ENCODE measurements around the gene NR2E1. TPM values are rescaled to one million over a fixed set of nuclear protein-coding genes. Genes with fewer than 3 reads are reported as not detected.

NR2E1 gene
- total RNA-seq, 1 donor from 2014 or later = not detected

DNA sequence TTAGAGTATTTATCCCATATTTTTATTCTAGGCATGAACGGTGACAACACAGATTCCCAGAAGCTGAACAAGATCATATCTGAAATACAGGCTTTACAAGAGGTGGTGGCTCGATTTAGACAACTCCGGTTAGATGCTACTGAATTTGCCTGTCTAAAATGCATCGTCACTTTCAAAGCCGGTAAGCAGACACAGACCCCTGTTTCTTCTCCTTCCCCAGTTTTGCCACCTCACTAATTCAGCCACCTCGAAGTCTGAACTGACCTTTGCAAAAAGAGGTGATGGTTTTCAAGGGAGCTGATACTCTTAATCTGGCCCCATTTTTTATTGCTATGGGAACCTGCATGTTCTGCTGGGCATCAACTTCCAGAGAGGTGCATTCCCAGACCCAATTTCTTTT, 15.0 kb downstream of the NR2E1 start:
- H3K4me1 Mint-ChIP-seq (ENCODE audit: low read depth) = peaks cover 4% of the 10 kb centered on the region
- H3K4me3 Mint-ChIP-seq (ENCODE audit: low read depth) = no peak overlapping the region
- intact Hi-C loops (cut with micrococcal nuclease) = no loop called here
- no peaks in the 10 kb centered on the region for H3K36me3 Mint-ChIP-seq (ENCODE audit: low read depth)
- H3K27ac Mint-ChIP-seq = no peak overlapping the region
- H3K27me3 Mint-ChIP-seq (ENCODE audit: low read depth) = peaks cover 58% of the 10 kb centered on the region
- DNase-seq (ENCODE audit: low spot score) = no peak
- H3K9me3 Mint-ChIP-seq = no peaks in the 10 kb centered on the region

DNA sequence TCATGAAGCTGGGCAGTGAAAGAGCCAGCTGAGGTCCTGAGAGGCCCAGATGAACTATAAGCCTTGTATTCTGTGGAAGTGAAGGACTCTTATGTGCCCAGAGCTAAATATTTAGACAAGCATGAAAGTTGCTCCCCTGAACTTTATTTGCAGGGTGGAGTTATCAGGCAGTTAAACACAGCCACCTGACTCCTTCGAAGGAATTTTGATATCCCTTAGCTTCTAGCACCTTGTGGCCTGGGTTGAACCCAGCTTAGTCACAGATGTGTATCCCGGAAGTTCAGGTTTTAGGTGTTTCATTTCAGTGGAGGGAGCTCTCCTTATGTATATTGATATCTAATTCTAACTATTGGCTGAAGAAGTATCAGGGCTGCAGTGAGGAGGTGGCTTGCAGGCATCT, 20.4 kb downstream of the NR2E1 start:
- Mint-ChIP-seq H3K36me3 (ENCODE audit: low read depth) (no peaks in the 10 kb centered on the region), H3K27ac (no peak overlapping the region), H3K27me3 (ENCODE audit: low read depth) (peaks cover 45% of the 10 kb centered on the region), H3K9me3 (no peaks in the 10 kb centered on the region), H3K4me1 (ENCODE audit: low read depth) (no peaks in the 10 kb centered on the region), H3K4me3 (ENCODE audit: low read depth) (no peak overlapping the region)
- intact Hi-C loops (cut with micrococcal nuclease) = no loop called here
- no peak for DNase-seq (ENCODE audit: low spot score)

DNA sequence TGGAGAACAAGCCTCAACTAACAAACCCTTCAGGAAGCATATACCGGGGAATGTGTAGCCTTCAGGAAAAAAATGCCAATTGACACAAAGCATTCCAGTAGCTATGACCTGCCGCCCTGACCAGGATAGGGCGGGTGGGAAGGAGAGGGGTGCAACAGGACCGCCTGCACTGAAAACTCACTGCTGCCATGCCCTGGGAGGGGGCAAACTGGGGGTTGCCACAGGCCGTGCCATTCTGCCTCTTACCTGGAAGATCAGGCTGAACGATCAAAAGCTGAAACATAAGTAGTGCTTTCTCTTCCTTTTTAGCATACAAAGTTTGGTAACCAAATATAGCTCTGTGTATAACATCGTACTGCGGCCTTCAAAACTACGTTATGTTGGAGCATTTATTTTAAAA, 21.7 kb downstream of the NR2E1 start:
- no peaks in the 10 kb centered on the region for H3K4me1 Mint-ChIP-seq (ENCODE audit: low read depth)
- no peaks in the 10 kb centered on the region for H3K36me3 Mint-ChIP-seq (ENCODE audit: low read depth)
- no peak overlapping the region for H3K4me3 Mint-ChIP-seq (ENCODE audit: low read depth)
- H3K27me3 Mint-ChIP-seq (ENCODE audit: low read depth) = peaks cover 44% of the 10 kb centered on the region
- no peak for DNase-seq (ENCODE audit: low spot score)
- intact Hi-C loops (cut with micrococcal nuclease) = no loop called here
- H3K27ac Mint-ChIP-seq = no peak overlapping the region
- H3K9me3 Mint-ChIP-seq = no peaks in the 10 kb centered on the region

DNA sequence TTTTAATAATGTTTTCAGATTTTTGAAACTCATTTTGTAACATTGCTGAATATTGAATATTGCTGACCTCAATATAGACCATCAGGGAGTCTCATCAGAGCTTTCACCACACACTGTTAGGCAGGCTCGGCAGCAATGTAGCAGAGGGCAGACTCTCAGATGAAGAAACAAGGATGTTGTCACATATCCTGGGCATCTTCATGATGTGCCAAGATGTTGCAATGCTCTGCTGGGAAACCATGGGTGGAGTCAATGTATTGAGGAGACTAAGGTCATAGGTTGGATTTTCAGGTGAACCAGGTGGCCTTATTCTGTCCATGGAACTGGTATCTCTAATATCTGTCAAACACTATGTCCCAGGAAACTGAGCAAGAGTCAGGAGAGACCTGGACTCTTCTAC, 27.3 kb downstream of the NR2E1 start:
- Mint-ChIP-seq H3K27ac (no peak overlapping the region), H3K4me3 (ENCODE audit: low read depth) (no peak overlapping the region), H3K9me3 (no peaks in the 10 kb centered on the region), H3K27me3 (ENCODE audit: low read depth) (peaks cover 34% of the 10 kb centered on the region), H3K36me3 (ENCODE audit: low read depth) (no peaks in the 10 kb centered on the region), H3K4me1 (ENCODE audit: low read depth) (no peaks in the 10 kb centered on the region)
- intact Hi-C loops (cut with micrococcal nuclease) = no loop called here
- DNase-seq (ENCODE audit: low spot score) = no peak

DNA sequence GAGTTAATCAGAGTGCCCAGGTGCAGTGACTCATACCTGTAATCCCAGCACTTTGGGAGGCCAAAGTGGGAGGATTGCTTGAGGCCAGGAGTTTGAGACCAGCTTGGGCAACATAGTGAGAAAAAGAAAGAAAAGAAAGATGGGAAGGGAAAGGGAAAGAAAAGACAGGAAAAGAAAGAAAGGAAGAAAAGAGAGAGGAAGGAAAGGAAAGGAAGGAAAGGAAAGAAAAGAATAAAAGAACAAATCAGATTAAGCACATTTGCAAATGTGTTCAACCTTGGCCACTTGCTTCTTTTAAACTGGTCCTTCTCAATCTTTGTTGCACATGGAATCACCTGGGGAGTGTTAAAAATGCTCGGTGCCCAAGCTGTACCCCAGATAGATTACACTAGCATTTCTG, 28.0 kb downstream of the NR2E1 start:
- H3K36me3 Mint-ChIP-seq (ENCODE audit: low read depth) = no peaks in the 10 kb centered on the region
- H3K4me1 Mint-ChIP-seq (ENCODE audit: low read depth) = no peaks in the 10 kb centered on the region
- no peak overlapping the region for H3K4me3 Mint-ChIP-seq (ENCODE audit: low read depth)

DNA sequence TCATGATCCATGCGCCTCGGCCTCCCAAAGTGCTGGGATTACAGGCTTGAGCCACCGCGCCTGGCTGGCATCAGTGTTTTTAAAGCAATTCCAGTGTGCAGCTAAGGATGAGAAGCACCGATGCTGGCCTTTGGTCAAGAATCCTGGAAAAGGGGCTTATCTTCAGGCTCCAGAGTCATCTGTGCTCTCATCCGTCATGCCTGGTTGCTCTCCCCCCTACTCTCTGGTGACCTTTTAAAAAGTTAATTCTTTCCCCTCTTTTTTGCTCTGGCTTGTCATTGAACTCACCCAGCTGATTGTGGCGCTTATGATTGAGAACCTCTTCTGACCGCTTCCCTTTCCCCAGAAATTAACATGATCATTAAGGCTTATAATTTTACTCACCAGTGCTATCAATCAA, 28.7 kb downstream of the NR2E1 start:
- no peak for DNase-seq (ENCODE audit: low spot score)
- H3K27me3 Mint-ChIP-seq (ENCODE audit: low read depth) = peaks cover 24% of the 10 kb centered on the region
- no peaks in the 10 kb centered on the region for H3K36me3 Mint-ChIP-seq (ENCODE audit: low read depth)
- intact Hi-C loops (cut with micrococcal nuclease) = no loop called here
- no peak overlapping the region for H3K27ac Mint-ChIP-seq
- no peak overlapping the region for H3K4me3 Mint-ChIP-seq (ENCODE audit: low read depth)
- no peaks in the 10 kb centered on the region for H3K4me1 Mint-ChIP-seq (ENCODE audit: low read depth)
- no peaks in the 10 kb centered on the region for H3K9me3 Mint-ChIP-seq

More for the DNA sequence above, 28.0 kb downstream of the NR2E1 start:
- no peak for DNase-seq (ENCODE audit: low spot score)
- Mint-ChIP-seq H3K27ac (no peak overlapping the region), H3K9me3 (no peaks in the 10 kb centered on the region), H3K27me3 (ENCODE audit: low read depth) (peaks cover 30% of the 10 kb centered on the region)
- intact Hi-C loops (cut with micrococcal nuclease) = no loop called here

DNA sequence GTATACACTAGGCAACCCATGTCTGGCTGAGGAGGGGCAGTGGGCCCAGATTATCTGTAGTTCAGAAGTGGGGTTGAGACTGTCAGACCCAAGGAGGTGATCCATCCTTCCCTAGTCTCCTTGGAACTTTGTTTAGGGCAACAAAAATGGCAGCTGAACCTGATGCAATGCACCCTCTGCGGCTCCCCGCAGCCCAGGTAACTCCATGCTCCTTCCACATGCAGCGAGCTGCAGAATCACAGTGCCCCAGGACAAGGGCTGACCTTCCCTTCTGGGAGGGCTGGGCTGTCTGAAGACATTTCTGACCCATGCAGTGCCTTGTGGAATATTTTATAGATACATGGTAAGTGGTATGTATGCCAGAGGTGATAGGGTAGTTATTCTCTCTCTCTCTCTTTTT, 29.4 kb downstream of the NR2E1 start:
- Mint-ChIP-seq H3K27me3 (ENCODE audit: low read depth) (peaks cover 19% of the 10 kb centered on the region), H3K27ac (no peak overlapping the region), H3K36me3 (ENCODE audit: low read depth) (no peaks in the 10 kb centered on the region), H3K9me3 (no peaks in the 10 kb centered on the region), H3K4me3 (ENCODE audit: low read depth) (no peak overlapping the region), H3K4me1 (ENCODE audit: low read depth) (no peaks in the 10 kb centered on the region)
- intact Hi-C loops (cut with micrococcal nuclease) = no loop called here
- no peak for DNase-seq (ENCODE audit: low spot score)

DNA sequence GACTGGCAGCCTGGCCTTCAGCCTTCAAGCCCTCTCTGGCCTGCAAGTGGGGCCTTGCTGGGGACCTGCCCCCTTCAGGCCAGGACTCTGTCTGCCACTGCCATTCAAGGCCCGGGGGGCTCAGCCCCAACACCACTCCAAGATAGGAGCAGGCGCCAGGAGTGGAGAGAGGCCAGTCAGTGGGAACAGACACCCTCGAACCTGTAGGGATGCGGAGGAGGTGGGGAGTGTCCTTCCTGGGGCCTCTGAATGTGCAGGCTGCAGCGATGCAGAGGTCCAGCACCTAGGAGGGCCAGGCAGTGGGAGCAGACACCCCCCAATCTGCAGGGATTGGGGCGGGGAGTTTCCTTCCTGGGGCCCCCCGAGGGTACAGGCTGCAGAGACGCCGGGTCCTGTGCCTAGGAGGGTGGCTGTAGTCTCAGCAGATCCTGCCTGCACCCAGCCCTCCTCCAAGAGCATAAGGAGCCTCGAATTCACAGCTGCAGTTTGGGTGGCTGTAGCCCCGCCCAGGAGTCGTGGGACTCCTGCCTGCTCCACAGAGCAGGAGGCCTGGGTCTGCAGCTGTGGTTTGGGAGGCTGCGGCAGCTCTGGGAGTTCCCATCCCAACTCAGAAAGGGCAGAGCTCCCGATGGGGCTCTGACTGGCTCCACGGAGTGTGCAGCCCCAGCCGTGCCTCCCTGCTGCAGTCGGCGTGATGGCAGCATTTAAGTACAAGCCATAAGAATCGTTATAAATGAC, 33.1 kb downstream of the NR2E1 start:
- no peaks in the 10 kb centered on the region for H3K36me3 Mint-ChIP-seq (ENCODE audit: low read depth)
- H3K27me3 Mint-ChIP-seq (ENCODE audit: low read depth) = peaks cover 4% of the 10 kb centered on the region
- DNase-seq (ENCODE audit: low spot score) = no peak
- H3K9me3 Mint-ChIP-seq = no peaks in the 10 kb centered on the region
- H3K4me1 Mint-ChIP-seq (ENCODE audit: low read depth) = no peaks in the 10 kb centered on the region
- no peak overlapping the region for H3K27ac Mint-ChIP-seq
- intact Hi-C loops (cut with micrococcal nuclease) = no loop called here
- no peak overlapping the region for H3K4me3 Mint-ChIP-seq (ENCODE audit: low read depth)

DNA sequence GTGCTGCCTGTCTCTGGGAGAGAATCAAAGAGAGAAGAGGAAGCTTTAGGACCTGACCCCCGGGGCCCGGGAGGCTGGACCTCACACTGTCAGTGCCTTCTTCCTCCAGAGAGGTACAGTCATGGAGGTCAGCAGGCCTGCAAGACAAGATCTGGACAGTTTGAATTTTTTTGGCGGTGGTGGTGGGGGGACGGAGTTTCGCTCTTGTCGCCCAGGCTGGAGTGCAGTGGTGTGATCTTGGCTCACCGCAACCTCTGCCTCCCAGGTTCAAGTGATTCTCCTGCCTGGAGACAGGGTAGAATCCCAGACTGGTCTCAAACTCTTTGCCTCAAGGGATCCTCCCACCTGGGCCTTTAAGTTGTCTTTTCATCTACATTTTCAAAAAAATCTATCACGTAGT, 34.4 kb downstream of the NR2E1 start:
- Mint-ChIP-seq H3K9me3 (no peaks in the 10 kb centered on the region), H3K27ac (no peak overlapping the region), H3K27me3 (ENCODE audit: low read depth) (no peaks in the 10 kb centered on the region), H3K4me3 (ENCODE audit: low read depth) (no peak overlapping the region), H3K4me1 (ENCODE audit: low read depth) (no peaks in the 10 kb centered on the region), H3K36me3 (ENCODE audit: low read depth) (no peaks in the 10 kb centered on the region)
- no peak for DNase-seq (ENCODE audit: low spot score)
- intact Hi-C loops (cut with micrococcal nuclease) = no loop called here

DNA sequence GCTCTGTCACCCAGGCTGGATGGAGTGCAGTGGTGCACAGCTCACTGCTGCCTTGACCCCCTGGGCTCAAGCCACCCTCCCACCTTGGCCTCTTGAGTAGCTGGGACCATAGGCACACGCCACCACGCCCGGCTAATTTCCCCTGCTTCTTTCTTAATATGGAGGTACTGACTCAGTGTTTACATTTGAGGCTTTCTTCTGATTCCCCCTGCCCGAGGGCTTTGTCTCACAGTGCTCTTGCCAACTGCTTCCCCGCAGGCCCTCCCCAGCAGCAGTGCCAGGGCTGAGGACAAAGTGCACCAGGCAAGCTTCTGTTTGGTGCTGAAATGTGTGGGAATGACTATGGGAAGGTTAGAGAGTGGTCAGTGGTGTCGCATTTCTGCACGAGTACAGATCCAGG, 34.8 kb downstream of the NR2E1 start:
- Mint-ChIP-seq H3K9me3 (no peaks in the 10 kb centered on the region), H3K4me3 (ENCODE audit: low read depth) (no peak overlapping the region), H3K36me3 (ENCODE audit: low read depth) (no peaks in the 10 kb centered on the region), H3K27ac (no peak overlapping the region), H3K4me1 (ENCODE audit: low read depth) (no peaks in the 10 kb centered on the region), H3K27me3 (ENCODE audit: low read depth) (no peaks in the 10 kb centered on the region)
- DNase-seq (ENCODE audit: low spot score) = no peak
- intact Hi-C loops (cut with micrococcal nuclease) = no loop called here

DNA sequence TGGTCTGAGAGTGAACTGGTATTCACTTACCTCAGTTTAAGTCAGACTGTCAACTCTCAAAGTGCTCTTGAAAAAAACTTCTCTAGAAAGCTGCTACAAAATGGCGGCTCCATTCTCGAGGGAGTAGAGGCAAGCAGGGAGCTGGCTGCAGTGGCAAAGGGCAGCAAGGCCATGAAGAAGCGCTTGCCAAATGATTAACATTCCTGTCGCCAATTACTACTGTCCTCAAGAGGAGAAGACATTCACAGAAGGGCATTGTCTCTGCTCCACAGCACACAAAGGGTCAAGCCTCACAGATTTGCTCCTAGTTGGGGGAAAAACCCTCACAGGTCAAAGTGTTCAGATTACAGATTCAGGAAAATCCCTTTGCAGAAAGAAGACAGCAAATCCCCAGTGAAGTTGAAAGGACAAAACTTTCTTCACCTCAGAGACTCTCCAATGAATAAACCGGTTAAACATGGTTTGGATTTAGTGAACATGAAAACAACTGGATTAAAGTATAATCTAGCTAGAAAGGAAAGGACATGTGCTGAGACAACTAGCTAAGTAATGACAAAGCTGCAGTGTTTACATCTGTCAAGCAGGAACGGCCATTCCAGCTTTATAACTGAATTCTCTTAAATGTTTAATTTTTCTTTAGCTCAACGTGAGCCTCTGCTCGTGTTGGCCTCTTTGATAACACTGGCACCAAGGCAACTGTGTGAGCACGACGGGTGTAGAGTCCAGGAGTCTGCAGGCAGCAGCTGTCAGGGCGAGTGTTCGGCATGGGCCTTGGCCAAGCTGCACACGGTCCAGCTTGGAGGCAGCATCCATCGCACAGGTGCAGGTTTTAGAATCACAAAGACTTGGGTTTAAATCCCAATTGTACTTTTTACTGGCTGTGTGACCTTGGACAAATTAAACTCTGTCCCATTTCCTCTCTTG, 37.6 kb downstream of the NR2E1 start:
- H3K4me3 Mint-ChIP-seq (ENCODE audit: low read depth) = no peak overlapping the region
- intact Hi-C loops (cut with micrococcal nuclease) = no loop called here
- H3K9me3 Mint-ChIP-seq = no peaks in the 10 kb centered on the region
- no peak for DNase-seq (ENCODE audit: low spot score)
- H3K4me1 Mint-ChIP-seq (ENCODE audit: low read depth) = no peaks in the 10 kb centered on the region
- peaks cover 8% of the 10 kb centered on the region for H3K36me3 Mint-ChIP-seq (ENCODE audit: low read depth)
- no peaks in the 10 kb centered on the region for H3K27me3 Mint-ChIP-seq (ENCODE audit: low read depth)
- H3K27ac Mint-ChIP-seq = no peak overlapping the region

DNA sequence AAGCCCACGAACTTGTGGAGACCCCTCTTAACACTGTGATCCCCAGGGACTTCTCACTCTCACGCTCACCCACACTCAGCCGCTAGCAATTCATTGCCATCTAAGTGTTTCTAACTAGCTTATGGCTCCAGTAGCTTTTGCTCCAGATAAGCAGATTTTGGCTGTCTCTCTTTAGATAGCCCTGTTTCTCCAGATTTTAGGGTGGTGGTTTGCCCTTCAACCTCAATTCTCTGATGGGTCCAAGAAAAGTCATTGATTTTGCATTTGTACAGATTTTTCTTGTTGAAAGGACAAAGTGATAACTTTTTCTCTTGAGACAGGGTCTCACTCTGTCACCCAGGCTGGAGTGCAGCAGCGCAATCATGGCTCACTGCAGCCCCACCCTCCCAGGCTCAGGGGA, 41.2 kb downstream of the NR2E1 start:
- Mint-ChIP-seq H3K27me3 (ENCODE audit: low read depth) (no peaks in the 10 kb centered on the region), H3K9me3 (no peaks in the 10 kb centered on the region), H3K4me3 (ENCODE audit: low read depth) (no peak overlapping the region), H3K4me1 (ENCODE audit: low read depth) (peaks cover 2% of the 10 kb centered on the region), H3K36me3 (ENCODE audit: low read depth) (peaks cover 27% of the 10 kb centered on the region), H3K27ac (no peak overlapping the region)
- intact Hi-C loops (cut with micrococcal nuclease) = no loop called here
- DNase-seq (ENCODE audit: low spot score) = no peak

DNA sequence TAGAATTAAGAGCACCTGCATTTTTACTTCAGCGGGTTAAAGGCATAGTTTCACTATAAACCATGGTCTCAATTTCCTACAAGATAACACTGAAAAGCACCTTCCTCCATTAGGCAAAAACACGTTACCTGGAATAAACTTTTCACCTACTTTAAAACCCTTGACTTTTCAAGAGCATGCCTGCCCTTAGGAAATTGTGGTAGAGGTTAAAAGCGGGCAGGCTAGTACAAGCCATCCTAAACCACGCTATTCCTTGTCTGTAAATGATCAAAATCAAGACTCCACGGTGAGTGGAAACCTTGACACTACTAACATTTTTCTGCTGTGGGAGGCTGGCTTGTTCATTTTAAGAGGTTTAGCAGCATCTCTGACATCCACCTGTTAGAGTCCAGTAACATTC, 43.9 kb downstream of the NR2E1 start:
- H3K9me3 Mint-ChIP-seq = no peaks in the 10 kb centered on the region
- H3K27ac Mint-ChIP-seq = no peak overlapping the region
- peaks cover 2% of the 10 kb centered on the region for H3K4me1 Mint-ChIP-seq (ENCODE audit: low read depth)
- no peak for DNase-seq (ENCODE audit: low spot score)
- peaks cover 32% of the 10 kb centered on the region for H3K36me3 Mint-ChIP-seq (ENCODE audit: low read depth)
- H3K27me3 Mint-ChIP-seq (ENCODE audit: low read depth) = no peaks in the 10 kb centered on the region
- intact Hi-C loops (cut with micrococcal nuclease) = no loop called here
- H3K4me3 Mint-ChIP-seq (ENCODE audit: low read depth) = no peak overlapping the region
